T-cell (primary cell): ENCODE data around the gene MGA. TPM values are rescaled to one million over a fixed set of nuclear protein-coding genes. Genes with fewer than 3 reads are reported as not detected.

Experiments
- ATAC-seq, 4 experiments: fragments of 200-7000 bp in 3 of 4; fragments of 150-1000 bp in 1 of 4; cut with Tn5 transposase; replicated peaks in 1 of 4; 1 replicate in 3 of 4; 2 replicates in 1 of 4; pipeline ENCODE4 v1.10.0; 2021; ENCODE audit warnings: moderate library complexity in 3 of 4, mild to moderate bottlenecking in 2 of 4, moderate number of reproducible peaks in 1 of 4
- CTCF ChIA-PET, 2 donors: fragments of 300-600 bp; sonication (Branson Sonifier 250); formaldehyde crosslinking; loops; one replicate each; lab custom pipeline; 2022; ENCODE audit warnings: antibody characterized with exemption in 2 of 2; lab: Charles Lee
- POLR2A ChIA-PET, 2 donors: fragments of 300-600 bp; sonication (Branson Sonifier 250); formaldehyde crosslinking; loops; one replicate each; lab custom pipeline; 2022; ENCODE audit warnings: antibody characterized with exemption in 2 of 2; lab: Charles Lee
- DNase-seq, 35 experiments: peaks; one replicate each; pipeline versions ENCODE4 v3.0.0 to v3.0.0-alpha.2; 2013 to 2023
- H3K27ac ChIP-seq: one replicate; pipeline ENCODE4 v1.5.1; 2013; ENCODE audit warnings: low read length
- H3K27me3 ChIP-seq, 2 experiments: replicated peaks in 1 of 2; 1 replicate in 1 of 2; 2 replicates in 1 of 2; pipeline versions ENCODE4 v1.6.1 to v1.7.0; 2013; ENCODE audit warnings: low read length in 1 of 2, mixed read lengths in 1 of 2; ENCODE audit not compliant: control insufficient read depth in 2 of 2, insufficient read depth in 2 of 2; ENCODE audit errors: extremely low read depth in 1 of 2
- H3K36me3 ChIP-seq, 2 donors: 1 replicate in 1 of 2; 2 replicates in 1 of 2; pipeline versions ENCODE4 v1.6.1 to v1.7.0; 2013; ENCODE audit warnings: low read length in 1 of 2; ENCODE audit not compliant: control insufficient read depth in 2 of 2, insufficient read depth in 1 of 2; ENCODE audit errors: extremely low read depth in 1 of 2
- H3K4me1 ChIP-seq, 2 experiments: 1 replicate in 1 of 2; 2 replicates in 1 of 2; pipeline versions ENCODE4 v1.6.1 to v1.7.0; 2013; ENCODE audit warnings: low read length in 2 of 2, mixed read lengths in 1 of 2; ENCODE audit not compliant: insufficient read depth in 2 of 2, control insufficient read depth in 1 of 2; ENCODE audit errors: extremely low read depth in 1 of 2
- H3K4me3 ChIP-seq, 2 donors: 1 replicate in 1 of 2; 2 replicates in 1 of 2; pipeline versions ENCODE4 v1.5.1 to v1.7.0; 2013; ENCODE audit warnings: mild to moderate bottlenecking in 2 of 2, low read length in 1 of 2, moderate library complexity in 1 of 2; ENCODE audit not compliant: control insufficient read depth in 1 of 2; ENCODE audit errors: extremely low read depth in 1 of 2
- H3K9me3 ChIP-seq: 2 replicates; pipeline ENCODE4 v1.7.0; 2013
- H3K27ac Mint-ChIP-seq, 2 donors: one replicate each; pipeline ENCODE4 v1.8.0; 2020 to 2021; ENCODE audit warnings: mild to moderate bottlenecking in 2 of 2, mixed read lengths in 2 of 2
- H3K27me3 Mint-ChIP-seq, 2 donors: one replicate each; pipeline ENCODE4 v1.8.0; 2021 to 2022; ENCODE audit warnings: mixed read lengths in 2 of 2
- H3K36me3 Mint-ChIP-seq: one replicate; pipeline ENCODE4 v1.8.0; 2021; ENCODE audit warnings: mixed read lengths
- H3K4me1 Mint-ChIP-seq, 3 donors: one replicate each; pipeline ENCODE4 v1.8.0; 2020 to 2022; ENCODE audit warnings: mixed read lengths in 3 of 3, mild to moderate bottlenecking in 1 of 3
- H3K4me3 Mint-ChIP-seq, 3 donors: one replicate each; pipeline ENCODE4 v1.8.0; 2020 to 2022; ENCODE audit warnings: mild to moderate bottlenecking in 3 of 3, mixed read lengths in 3 of 3, moderate library complexity in 3 of 3
- H3K9me3 Mint-ChIP-seq, 3 donors: one replicate each; pipeline ENCODE4 v1.8.0; 2020 to 2022; ENCODE audit warnings: mixed read lengths in 3 of 3
- WGBS: methylation state at CpG from one replicate; pipeline ENCODE4 v1.1.5; 2013; ENCODE audit warnings: missing lambda C conversion rate; ENCODE audit not compliant: insufficient coverage; 5-methylcytosine and 5-hydroxymethylcytosine counted together
- total RNA-seq, 35 experiments: library from RNA in 6 of 35; stranded (reverse) in 6 of 35; fragments of 120-200 nt in 1 of 35; gene quantifications; one replicate each; pipeline versions ENCODE4 v1.2.1 to v1.2.4 and lab custom pipeline; 2013 to 2026

The MGA gene
- total RNA-seq, 5 donors from 2014 or later (not counting 1 experiment from before 2014, with no cell fraction given), result 49.7 to 58.7 (median 54.7) TPM

DNA sequence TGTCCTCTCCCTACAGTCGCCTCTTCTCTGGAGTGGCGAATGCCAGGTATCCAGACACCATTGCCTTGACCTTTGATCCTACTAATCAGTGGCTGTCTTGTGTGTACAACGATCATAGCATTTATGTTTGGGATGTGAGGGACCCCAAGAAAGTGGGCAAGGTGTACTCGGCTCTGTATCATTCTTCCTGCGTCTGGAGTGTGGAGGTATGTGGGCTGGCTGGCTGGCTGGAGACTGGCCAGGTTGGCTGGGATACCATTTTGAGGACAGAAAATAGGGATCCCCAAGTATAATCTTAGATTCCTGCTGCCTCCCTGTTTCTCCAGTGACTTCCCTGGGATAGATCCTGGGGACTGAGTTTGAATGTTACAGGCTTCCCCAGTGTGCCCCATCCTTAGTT is 154.3 kb downstream of the MGA start:
- peaks cover 0 to 18% of the 10 kb centered on the region in 2 experiments for H3K4me1 ChIP-seq
- POLR2A ChIA-PET, result no interaction called here
- no peak overlapping the region for H3K27ac ChIP-seq
- no peak for ATAC-seq
- H3K27ac Mint-ChIP-seq, result no peak overlapping the region
- H3K4me1 Mint-ChIP-seq, result peaks cover 16 to 17% (median 17%) of the 10 kb centered on the region in 3 donors
- no peak for DNase-seq
- no peaks in the 10 kb centered on the region for H3K27me3 Mint-ChIP-seq
- CTCF ChIA-PET, result interaction anchor here in 1 of 2 donors (5.8 kb wide), 1 partner anchor 41 kb away, joined by 104 read pairs; the partner anchor contains the start of gene MAPKBP1
- H3K4me3 Mint-ChIP-seq, result no peak overlapping the region
- H3K9me3 Mint-ChIP-seq, result no peaks in the 10 kb centered on the region
- 100% methylated on average over 4 of the region's 5 CpGs for WGBS
- H3K27me3 ChIP-seq, result no peaks in the 10 kb centered on the region
- no peaks in the 10 kb centered on the region for H3K9me3 ChIP-seq
- peaks cover 5 to 59% of the 10 kb centered on the region in 2 donors for H3K36me3 ChIP-seq
- no peak overlapping the region for H3K4me3 ChIP-seq
- peaks cover 42% of the 10 kb centered on the region for H3K36me3 Mint-ChIP-seq

DNA sequence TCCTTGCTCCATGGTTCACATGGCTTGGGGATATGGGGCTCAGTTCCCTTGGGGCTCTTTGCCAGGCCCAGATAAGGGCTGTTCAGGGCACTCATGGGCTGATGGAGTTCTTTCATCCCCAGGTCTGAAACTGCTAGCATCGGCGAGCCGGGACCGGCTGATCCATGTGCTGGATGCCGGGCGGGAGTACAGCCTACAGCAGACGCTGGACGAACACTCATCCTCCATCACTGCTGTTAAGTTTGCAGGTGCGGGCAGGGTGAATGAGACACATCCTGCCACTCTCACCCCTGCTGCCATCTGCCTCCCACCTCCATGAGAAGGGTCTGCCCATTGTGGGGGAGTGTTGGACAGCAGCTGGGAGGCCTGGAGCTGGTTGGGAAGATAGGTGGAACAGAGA is 156.6 kb downstream of the MGA start:
- no peaks in the 10 kb centered on the region for H3K27me3 ChIP-seq
- no peak overlapping the region for H3K4me3 Mint-ChIP-seq
- peaks cover 1 to 2% (median 2%) of the 10 kb centered on the region in 3 donors for H3K4me1 Mint-ChIP-seq
- CTCF ChIA-PET, result interaction anchor here in 1 of 2 donors (1.1 kb wide), 1 partner anchor 42 kb away, joined by 3 read pairs; the partner anchor contains the start of gene MAPKBP1
- POLR2A ChIA-PET, result interaction anchor here in 1 of 2 donors (0.6 kb wide), 1 partner anchor 400 kb away, joined by 3 read pairs; no protein-coding TSS in a partner anchor
- H3K27ac ChIP-seq, result no peak overlapping the region
- 100% methylated on average over 4 of the region's 9 CpGs for WGBS
- DNase-seq (no peak), ATAC-seq (no peak)
- H3K36me3 Mint-ChIP-seq, result peaks cover 53% of the 10 kb centered on the region
- no peak overlapping the region for H3K27ac Mint-ChIP-seq
- H3K9me3 ChIP-seq, result no peaks in the 10 kb centered on the region
- no peak overlapping the region for H3K4me3 ChIP-seq
- H3K36me3 ChIP-seq, result peaks cover 11 to 77% of the 10 kb centered on the region in 2 donors
- H3K27me3 Mint-ChIP-seq, result no peaks in the 10 kb centered on the region
- H3K9me3 Mint-ChIP-seq, result no peaks in the 10 kb centered on the region
- H3K4me1 ChIP-seq, result peaks cover 0 to 1% of the 10 kb centered on the region in 2 experiments

DNA sequence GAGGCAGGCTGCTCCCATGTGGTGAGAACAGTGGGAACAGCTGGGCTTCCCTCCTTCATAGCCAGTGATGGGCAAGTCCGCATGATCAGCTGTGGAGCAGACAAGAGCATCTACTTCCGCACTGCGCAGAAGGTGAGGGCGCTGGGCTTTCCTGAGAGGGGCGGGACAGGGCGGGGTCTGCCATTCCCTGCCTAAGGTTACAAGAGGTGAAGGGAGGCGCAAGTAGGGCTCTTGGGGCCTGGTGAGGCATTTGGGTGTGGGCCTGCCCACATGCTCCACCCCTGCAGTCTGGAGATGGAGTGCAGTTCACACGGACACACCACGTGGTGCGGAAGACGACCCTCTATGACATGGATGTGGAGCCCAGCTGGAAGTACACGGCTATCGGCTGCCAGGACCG is 157.1 kb downstream of the MGA start:
- Histone ChIP-seq H3K4me1 (no peaks in the 10 kb centered on the region), H3K9me3 (no peaks in the 10 kb centered on the region), H3K4me3 (no peak overlapping the region), H3K27ac (no peak overlapping the region), H3K36me3 (peaks cover 11 to 80% of the 10 kb centered on the region in 2 donors), H3K27me3 (no peaks in the 10 kb centered on the region)
- no peak overlapping the region for H3K4me3 Mint-ChIP-seq
- H3K9me3 Mint-ChIP-seq, result no peaks in the 10 kb centered on the region
- ChIA-PET CTCF (interaction anchor here in 1 of 2 donors (1.1 kb wide), 1 partner anchor 43 kb away, joined by 3 read pairs; the partner anchor contains the start of gene MAPKBP1), POLR2A (no interaction called here)
- no peak overlapping the region for H3K27ac Mint-ChIP-seq
- WGBS, result over 99% methylated on average over 13 of the region's 14 CpGs
- H3K4me1 Mint-ChIP-seq, result no peaks in the 10 kb centered on the region
- DNase-seq, result no peak
- H3K36me3 Mint-ChIP-seq, result peaks cover 54% of the 10 kb centered on the region
- no peak for ATAC-seq
- no peaks in the 10 kb centered on the region for H3K27me3 Mint-ChIP-seq

DNA sequence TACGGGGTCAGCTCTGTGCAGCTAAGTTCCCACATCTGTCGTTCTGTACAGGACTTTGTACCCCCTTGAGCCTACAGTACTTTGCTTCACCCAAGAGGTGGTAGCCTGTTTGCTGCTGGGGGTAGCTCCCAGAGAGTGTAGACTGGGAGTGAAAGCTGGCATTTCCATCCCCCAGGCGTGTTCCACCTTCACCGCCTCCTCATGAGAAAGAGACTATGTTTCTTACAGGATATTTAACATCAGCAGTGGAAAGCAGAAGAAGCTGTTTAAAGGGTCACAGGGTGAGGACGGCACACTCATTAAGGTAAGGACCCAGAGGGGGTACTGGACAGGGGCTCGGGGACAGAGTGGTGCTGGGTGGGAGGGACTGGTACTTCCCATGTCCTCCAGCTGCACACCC is 157.6 kb downstream of the MGA start:
- Histone ChIP-seq H3K4me3 (no peak overlapping the region), H3K4me1 (no peaks in the 10 kb centered on the region), H3K36me3 (peaks cover 11 to 84% of the 10 kb centered on the region in 2 donors), H3K27ac (no peak overlapping the region), H3K9me3 (no peaks in the 10 kb centered on the region), H3K27me3 (no peaks in the 10 kb centered on the region)
- ATAC-seq (no peak), DNase-seq (no peak)
- Mint-ChIP-seq H3K9me3 (no peaks in the 10 kb centered on the region), H3K36me3 (peaks cover 54% of the 10 kb centered on the region), H3K27me3 (no peaks in the 10 kb centered on the region), H3K4me1 (no peaks in the 10 kb centered on the region), H3K27ac (no peak overlapping the region), H3K4me3 (no peak overlapping the region)
- ChIA-PET CTCF (no interaction called here), POLR2A (no interaction called here)
- 100% methylated on average over 1 of the region's 6 CpGs for WGBS

DNA sequence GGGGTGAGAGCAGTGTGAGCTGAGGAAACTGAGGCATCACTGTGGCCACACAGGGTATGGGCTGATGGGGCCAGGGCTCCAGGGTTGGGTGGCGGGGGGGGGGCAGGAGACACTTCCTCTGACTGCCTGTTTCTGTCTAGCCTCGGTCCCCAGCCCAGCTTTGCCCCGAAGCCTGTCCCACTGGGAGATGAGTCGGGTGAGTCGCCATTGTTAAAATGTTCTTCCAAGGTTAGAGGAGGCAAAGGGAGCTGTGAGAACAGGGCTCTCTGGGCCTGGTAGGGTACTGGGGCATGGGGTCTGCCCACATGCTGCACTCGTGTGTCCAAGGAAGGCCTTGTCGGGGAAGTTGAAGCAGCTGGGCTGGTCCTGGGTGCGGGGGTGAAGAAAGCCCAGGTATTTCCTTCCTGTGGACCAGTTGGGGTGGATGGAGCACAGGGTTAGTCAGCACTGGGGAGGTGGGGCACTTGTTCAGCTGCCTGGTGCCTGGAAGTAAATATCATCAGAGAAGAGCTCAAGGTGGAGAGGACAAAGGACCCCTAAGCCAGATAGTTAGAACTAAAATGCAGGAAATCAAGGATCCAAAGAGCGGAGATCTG is 159.3 kb downstream of the MGA start:
- H3K9me3 Mint-ChIP-seq, result no peaks in the 10 kb centered on the region
- no peaks in the 10 kb centered on the region for H3K4me1 Mint-ChIP-seq
- no peaks in the 10 kb centered on the region for H3K27me3 Mint-ChIP-seq
- Histone ChIP-seq H3K27ac (no peak overlapping the region), H3K27me3 (no peaks in the 10 kb centered on the region), H3K36me3 (peaks cover 13 to 72% of the 10 kb centered on the region in 2 donors), H3K4me1 (no peaks in the 10 kb centered on the region), H3K9me3 (no peaks in the 10 kb centered on the region), H3K4me3 (no peak overlapping the region)
- H3K4me3 Mint-ChIP-seq, result no peak overlapping the region
- POLR2A ChIA-PET, result interaction anchor here in 1 of 2 donors (0.5 kb wide), 1 partner anchor 1111 kb away, joined by 4 read pairs; no protein-coding TSS in a partner anchor
- 95% methylated on average over 9 of the region's 9 CpGs for WGBS
- ATAC-seq (no peak), DNase-seq (no peak)
- CTCF ChIA-PET, result interaction anchor here in 1 of 2 donors (1.1 kb wide), 1 partner anchor 118 kb away, joined by 3 read pairs; no protein-coding TSS in a partner anchor
- H3K36me3 Mint-ChIP-seq, result peaks cover 50% of the 10 kb centered on the region
- H3K27ac Mint-ChIP-seq, result no peak overlapping the region

DNA sequence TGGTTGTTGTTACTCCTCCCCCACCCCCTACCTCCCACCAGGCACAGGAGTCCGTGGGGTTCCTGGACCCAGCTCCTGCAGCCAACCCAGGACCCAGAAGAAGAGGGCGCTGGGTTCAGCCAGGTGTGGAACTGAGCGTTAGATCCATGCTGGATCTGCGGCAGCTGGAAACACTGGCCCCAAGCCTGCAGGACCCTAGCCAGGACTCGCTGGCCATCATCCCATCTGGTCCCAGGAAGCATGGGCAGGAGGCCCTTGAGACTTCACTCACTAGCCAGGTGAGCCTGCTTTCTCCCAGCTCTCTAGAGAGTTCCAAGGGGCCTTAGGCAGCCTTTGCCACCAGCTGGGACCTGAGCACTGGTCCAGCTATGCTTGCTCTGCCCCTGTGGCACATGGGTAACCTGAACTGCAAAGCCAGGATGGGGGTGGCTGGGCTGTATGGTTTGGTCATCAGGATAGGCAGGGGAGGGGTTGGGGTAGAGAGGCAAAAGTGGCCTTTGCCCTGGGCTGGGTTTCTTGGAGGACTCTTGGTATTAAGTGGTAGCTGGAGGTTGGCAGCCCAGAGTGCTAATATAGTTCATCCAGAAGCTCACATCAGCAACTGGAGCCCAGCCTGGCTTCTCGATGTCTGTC is 160.7 kb downstream of the MGA start:
- no peaks in the 10 kb centered on the region for H3K9me3 ChIP-seq
- Mint-ChIP-seq H3K4me1 (peaks cover 0 to 3% (median 0%) of the 10 kb centered on the region in 3 donors), H3K4me3 (no peak overlapping the region), H3K27ac (no peak overlapping the region), H3K36me3 (peaks cover 43% of the 10 kb centered on the region), H3K9me3 (no peaks in the 10 kb centered on the region), H3K27me3 (no peaks in the 10 kb centered on the region)
- 89% methylated on average over 6 of the region's 6 CpGs for WGBS
- no peaks in the 10 kb centered on the region for H3K27me3 ChIP-seq
- H3K36me3 ChIP-seq, result peaks cover 13 to 64% of the 10 kb centered on the region in 2 donors
- DNase-seq (no peak), ATAC-seq (no peak)
- ChIA-PET CTCF (interaction anchor here (0.6 to 1.1 kb wide), 2 partner anchors 116 to 408 kb away, joined by 3 to 7 read pairs; no protein-coding TSS in a partner anchor), POLR2A (no interaction called here)
- H3K4me3 ChIP-seq, result no peak overlapping the region
- H3K4me1 ChIP-seq, result no peaks in the 10 kb centered on the region
- H3K27ac ChIP-seq, result no peak overlapping the region
